GM19328 (cell line): ENCODE data around the gene ZNF181.
"Not testable (repeated sequence)": the region's sequence is repeated elsewhere in the genome, so short reads cannot be mapped to it uniquely, and the experiment has no call there.

ENCODE experiments used
- ATAC-seq: cut with Tn5 transposase; IDR thresholded peaks from one replicate; pipeline ENCODE4 v1.9.1; 2021; ENCODE audit warnings: mild to moderate bottlenecking, moderate library complexity; ENCODE audit not compliant: unreplicated experiment

The ZNF181 gene

DNA sequence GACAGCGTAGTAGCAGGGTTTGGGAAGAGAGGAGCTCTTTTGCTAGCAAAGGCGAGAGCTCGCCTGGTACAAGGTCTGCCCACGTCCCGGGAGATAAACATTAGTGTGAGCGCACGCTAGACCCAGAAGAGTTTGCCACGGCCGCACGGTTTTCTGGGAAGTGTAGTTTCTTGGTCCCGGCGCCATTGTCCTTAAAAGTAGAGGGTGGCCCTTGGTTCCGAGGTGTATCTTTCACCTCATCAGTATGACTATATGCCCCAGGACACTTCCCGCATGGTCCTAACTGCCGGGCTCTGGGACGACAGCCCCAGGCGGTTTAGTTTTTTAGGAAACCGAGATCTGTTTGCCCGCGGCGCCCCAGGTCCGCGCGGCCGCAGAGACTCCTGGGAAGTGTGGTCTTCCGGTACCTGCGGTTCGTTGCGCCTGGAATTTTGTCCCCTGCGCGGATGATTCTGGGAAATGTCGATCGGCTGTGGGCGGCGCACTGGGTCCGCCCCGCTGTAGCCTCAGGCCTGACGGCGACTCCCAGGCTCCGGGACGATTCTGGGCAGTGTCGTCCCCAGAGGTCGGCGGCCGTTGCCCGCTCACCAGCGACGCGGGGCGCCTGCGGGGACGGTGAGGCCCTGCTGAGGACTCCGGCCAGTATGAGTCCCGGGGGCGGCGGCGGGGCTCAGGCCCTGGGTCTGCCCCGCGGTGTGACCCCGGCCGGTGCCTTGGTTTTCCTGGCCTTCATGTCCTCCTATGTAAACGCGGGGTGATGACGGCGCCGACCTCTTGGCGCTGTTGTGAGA lies at the start of gene ZNF181:
Gene ZNF181 (plus strand): TSS at position 498 of the 791 bp plus-strand sequence. CDS start 795 bp downstream, outside the sequence.
- peak; percentile 78 for ATAC-seq

GRCh38 chr19:34685266-34685665 lies 48.8 kb upstream of the ZNF181 start:
- ATAC-seq, result not testable (repeated sequence)

DNA sequence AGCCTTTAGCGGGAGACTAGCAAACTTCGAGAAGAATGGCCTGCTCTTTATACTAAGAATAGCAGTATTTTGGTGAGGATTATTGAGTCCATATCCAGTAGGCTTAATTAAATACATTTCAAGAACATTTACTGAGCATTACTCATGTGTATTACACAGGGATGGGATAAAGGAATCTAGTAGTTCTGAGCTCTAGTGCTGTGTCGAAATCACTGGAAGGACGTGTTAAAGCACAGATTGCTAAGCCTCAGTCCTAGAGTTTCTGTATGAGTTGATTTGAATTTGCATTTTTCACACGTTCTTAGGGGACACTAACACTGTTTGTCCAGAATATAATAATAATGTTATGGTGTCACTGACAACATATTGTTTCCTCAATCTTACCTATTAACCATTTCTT lies 47.6 kb upstream of the ZNF181 start:
- ATAC-seq, result no peak

DNA sequence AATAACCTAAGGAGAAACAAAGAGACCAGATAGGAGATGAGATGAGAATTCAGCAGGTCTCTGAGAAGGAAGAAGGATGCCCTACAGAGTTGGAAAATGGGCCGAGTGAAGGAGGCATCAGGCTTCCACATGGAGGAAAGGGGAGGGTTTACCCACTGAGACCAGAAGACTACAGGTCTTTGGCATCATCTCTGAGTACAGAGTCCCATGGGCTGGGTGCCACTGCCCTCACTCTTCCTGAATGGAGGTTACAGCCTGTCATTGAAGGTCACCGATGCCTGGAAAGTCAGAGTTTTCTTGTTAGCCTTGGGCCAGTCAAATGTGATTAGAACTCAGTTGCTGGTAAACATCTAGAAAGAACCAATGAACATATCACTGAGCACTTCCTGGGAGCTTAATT lies 46.7 kb upstream of the ZNF181 start:
- ATAC-seq, result no peak

- ATAC-seq, result no peak
These were observed 45.5 kb upstream of the ZNF181 start for GRCh38 chr19:34688592-34688991.

DNA sequence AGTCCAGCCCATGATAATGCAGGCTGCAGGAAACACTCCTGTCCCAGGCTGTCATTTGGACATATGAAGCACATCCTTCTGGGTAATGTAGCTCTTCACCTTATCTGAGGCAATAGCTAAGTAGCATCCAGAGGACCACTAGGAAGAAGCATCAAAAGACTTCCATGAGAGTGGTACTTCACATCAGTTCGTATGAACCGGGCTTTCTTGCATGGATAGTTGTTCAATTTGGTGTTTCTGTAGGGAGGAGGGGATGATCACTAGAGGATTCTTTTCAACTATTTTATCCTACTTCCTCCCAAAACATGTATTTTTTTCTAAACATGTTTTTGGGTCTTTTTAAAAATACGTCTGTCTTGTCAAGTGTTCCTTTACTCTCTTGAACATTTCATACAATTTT lies 43.7 kb upstream of the ZNF181 start:
- no peak for ATAC-seq

- ATAC-seq, result no peak
These were observed 41.5 kb upstream of the ZNF181 start for GRCh38 chr19:34692549-34692948.

- ATAC-seq, result no peak
These were observed 26.4 kb upstream of the ZNF181 start for GRCh38 chr19:34707661-34708060.

- no peak for ATAC-seq
These were observed 22.2 kb upstream of the ZNF181 start for GRCh38 chr19:34711890-34712289.

GRCh38 chr19:34712395-34713261 lies 21.4 kb upstream of the ZNF181 start:
- no peak for ATAC-seq

- ATAC-seq, result no peak
These were observed 20.8 kb upstream of the ZNF181 start for GRCh38 chr19:34713262-34713637.

DNA sequence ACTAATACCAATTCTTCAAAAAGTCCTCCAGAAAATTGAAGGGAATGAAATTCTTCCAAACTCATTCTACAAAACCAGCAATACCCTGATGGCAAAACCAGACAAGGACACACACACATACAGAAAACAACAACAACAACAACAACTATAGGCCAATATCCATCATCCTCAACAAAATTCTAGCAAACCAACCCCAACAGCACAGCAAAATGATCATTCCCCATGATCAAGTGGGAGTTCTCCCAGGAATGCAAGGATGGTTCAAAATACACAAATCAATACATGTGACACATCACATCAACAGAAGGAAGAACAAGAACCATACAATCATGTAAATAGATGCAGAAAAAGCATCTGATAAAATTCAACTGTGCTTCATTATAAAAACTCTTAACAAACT lies 18.7 kb upstream of the ZNF181 start:
- no peak for ATAC-seq

GRCh38 chr19:34722353-34722752 lies 11.7 kb upstream of the ZNF181 start:
- ATAC-seq, result no peak

- no peak for ATAC-seq
These were observed 8.6 kb upstream of the ZNF181 start for GRCh38 chr19:34725400-34725799.

DNA sequence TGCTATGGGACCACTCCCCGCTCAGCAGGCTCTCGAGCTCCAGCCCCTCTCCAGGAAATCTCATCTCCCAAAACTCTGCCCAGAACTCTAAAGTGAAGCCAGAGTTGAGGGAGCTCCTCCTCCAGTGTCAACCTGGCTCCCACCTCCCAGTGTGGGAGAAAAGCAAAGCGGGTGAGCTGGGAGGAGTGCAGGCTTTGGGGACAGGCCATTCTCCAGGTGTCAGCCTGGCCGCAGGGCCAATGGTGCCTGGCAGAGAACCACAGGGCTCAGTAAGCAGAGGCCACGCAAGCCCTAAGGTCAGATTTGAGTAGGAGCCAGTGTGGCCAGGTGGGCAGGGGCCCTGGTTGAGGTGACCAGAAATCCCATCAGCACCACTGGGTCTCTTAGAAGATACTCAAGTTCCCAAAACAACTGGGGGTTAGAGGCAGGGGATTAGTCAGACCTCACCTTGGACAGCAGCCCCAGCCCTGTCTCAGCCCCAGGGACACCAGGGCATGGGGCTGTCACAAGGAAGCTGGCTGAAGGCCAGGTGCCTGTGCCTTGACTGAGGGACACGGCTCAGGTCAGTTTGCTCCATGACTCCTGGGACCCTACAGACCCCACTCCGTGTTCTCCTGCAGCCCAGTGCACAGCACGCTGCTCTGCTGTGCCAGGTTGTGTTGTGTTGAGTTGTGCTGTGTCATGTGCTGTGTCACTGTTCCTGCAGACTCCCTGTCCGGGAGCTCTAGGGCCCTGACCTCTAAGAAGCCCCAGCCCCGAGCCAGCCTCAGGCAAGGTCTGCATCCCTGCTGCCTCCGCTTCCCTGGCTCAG lies 2.8 kb upstream of the ZNF181 start:
- no peak for ATAC-seq

GRCh38 chr19:34731964-34732363 lies 2.1 kb upstream of the ZNF181 start:
- no peak for ATAC-seq

GRCh38 chr19:34732612-34733211 lies 1.3 kb upstream of the ZNF181 start:
- ATAC-seq, result no peak

DNA sequence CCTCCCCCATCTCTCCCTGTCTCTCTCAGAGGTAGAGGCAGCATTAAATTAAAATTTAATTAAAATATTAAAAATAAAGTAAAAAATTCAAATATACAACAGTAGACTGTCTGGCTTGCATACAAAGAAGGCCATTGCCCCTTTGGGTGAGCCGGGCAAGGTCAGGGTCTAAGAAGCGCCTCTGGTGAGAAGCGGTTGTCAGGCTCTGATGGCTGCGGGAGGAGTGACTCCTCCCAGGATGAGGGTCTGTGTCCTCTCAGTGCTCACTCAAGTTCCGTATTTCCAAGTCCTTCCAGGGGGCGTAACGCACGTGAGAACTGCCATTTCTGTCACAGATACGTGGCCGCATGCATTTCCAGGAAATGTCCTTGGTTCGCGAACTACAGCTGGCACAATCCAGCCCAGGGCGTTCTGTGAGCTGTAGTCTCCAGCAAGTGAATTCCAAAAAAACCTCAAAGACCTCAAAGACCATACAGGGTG lies 737 bp upstream of the ZNF181 start:
- ATAC-seq, result no peak

DNA sequence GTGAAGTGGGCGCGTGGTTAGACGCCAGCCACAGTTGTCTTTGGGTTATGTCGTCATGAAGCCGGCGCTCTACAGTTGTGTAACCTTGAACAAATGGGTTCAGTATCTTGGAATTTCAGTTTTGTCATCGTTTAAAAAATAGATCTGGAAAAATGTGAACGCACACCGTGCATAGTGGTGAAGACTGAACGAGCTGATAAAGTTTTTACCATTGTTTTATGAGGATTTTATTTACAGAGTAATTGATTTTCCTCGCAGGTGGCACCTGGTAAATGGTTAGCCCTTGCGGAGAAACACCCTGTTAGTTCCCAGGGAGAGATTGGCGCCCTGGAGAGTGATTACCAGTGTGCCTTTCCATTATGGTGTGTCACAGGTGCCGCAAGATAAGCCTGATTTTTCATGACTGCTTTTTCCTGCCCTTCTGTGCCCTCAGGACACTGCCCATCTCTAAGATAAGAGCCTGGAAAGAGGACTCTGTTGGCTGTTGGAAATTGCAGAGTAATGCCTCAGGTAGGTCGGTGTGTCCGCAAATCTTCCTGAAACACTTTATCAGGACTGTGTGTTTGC lies 577 bp downstream of the ZNF181 start:
- ATAC-seq, result no peak
